ENCODE data around the gene PPIP5K2. TPM values are rescaled to one million over a fixed set of nuclear protein-coding genes. Genes with fewer than 3 reads are reported as not detected.

The PPIP5K2 gene
- polyA plus RNA-seq, 2 donors, result 10.5 to 15.1 TPM

- Histone ChIP-seq H3K27ac (ENCODE audit: low read depth in 2 of 2, low read length in 1 of 2) (no peak overlapping the region), H3K27me3 (ENCODE audit: control insufficient read depth in 1 of 2, insufficient read depth in 2 of 2, low read length in 2 of 2) (no peaks in the 10 kb centered on the region), H3K9me3 (ENCODE audit: control insufficient read depth in 2 of 2, insufficient read depth in 1 of 2, low read depth in 1 of 2, low read length in 1 of 2) (no peaks in the 10 kb centered on the region), H3K36me3 (ENCODE audit: control insufficient read depth in 2 of 2, insufficient read depth in 2 of 2, low read length in 1 of 2) (no peaks in the 10 kb centered on the region), H3K4me3 (ENCODE audit: low read depth in 1 of 2, low read length in 2 of 2) (no peak overlapping the region), H3K4me1 (ENCODE audit: control insufficient read depth in 2 of 2, insufficient read depth in 2 of 2, low read length in 1 of 2) (no peaks in the 10 kb centered on the region)
- 70 to 88% methylated on average over 4 of the region's 4 CpGs for WGBS, 2 donors
Observed at GRCh38 chr5:103117471-103117991, 2.6 kb upstream of the PPIP5K2 start.

- WGBS, 2 donors, result 1% methylated on average over 15 of the region's 15 CpGs
- H3K27me3 ChIP-seq (ENCODE audit: control insufficient read depth in 1 of 2, insufficient read depth in 2 of 2, low read length in 2 of 2), result no peaks in the 10 kb centered on the region
- H3K4me1 ChIP-seq (ENCODE audit: control insufficient read depth in 2 of 2, insufficient read depth in 2 of 2, low read length in 1 of 2), result no peaks in the 10 kb centered on the region
- peaks cover 0 to 2% of the 10 kb centered on the region in 2 donors for H3K36me3 ChIP-seq (ENCODE audit: control insufficient read depth in 2 of 2, insufficient read depth in 2 of 2, low read length in 1 of 2)
- peak overlapping the region; percentile 95 to 98 for H3K27ac ChIP-seq (ENCODE audit: low read depth in 2 of 2, low read length in 1 of 2)
- no peaks in the 10 kb centered on the region for H3K9me3 ChIP-seq (ENCODE audit: control insufficient read depth in 2 of 2, insufficient read depth in 1 of 2, low read depth in 1 of 2, low read length in 1 of 2)
- peak overlapping the region; percentile 76 to 99 for H3K4me3 ChIP-seq (ENCODE audit: low read depth in 1 of 2, low read length in 2 of 2)
Observed at GRCh38 chr5:103119070-103119764, 884 bp upstream of the PPIP5K2 start.

- H3K27me3 ChIP-seq (ENCODE audit: control insufficient read depth in 1 of 2, insufficient read depth in 2 of 2, low read length in 2 of 2), result no peaks in the 10 kb centered on the region
- H3K4me1 ChIP-seq (ENCODE audit: control insufficient read depth in 2 of 2, insufficient read depth in 2 of 2, low read length in 1 of 2), result no peaks in the 10 kb centered on the region
- 2% methylated on average over 17 of the region's 17 CpGs for WGBS, 2 donors
- H3K36me3 ChIP-seq (ENCODE audit: control insufficient read depth in 2 of 2, insufficient read depth in 2 of 2, low read length in 1 of 2), result peaks cover 0 to 2% of the 10 kb centered on the region in 2 donors
- peak overlapping the region; percentile 79 to 95 for H3K27ac ChIP-seq (ENCODE audit: low read depth in 2 of 2, low read length in 1 of 2)
- H3K4me3 ChIP-seq (ENCODE audit: low read depth in 1 of 2, low read length in 2 of 2), result peak overlapping the region; percentile 76 to 99
- H3K9me3 ChIP-seq (ENCODE audit: control insufficient read depth in 2 of 2, insufficient read depth in 1 of 2, low read depth in 1 of 2, low read length in 1 of 2), result no peaks in the 10 kb centered on the region
Observed at GRCh38 chr5:103120607-103121200, 603 bp downstream of the PPIP5K2 start.

- no peaks in the 10 kb centered on the region for H3K27me3 ChIP-seq (ENCODE audit: control insufficient read depth in 1 of 2, insufficient read depth in 2 of 2, low read length in 2 of 2)
- WGBS, 2 donors, result 51 to 74% methylated on average over 3 of the region's 3 CpGs
- peaks cover 0 to 2% of the 10 kb centered on the region in 2 donors for H3K36me3 ChIP-seq (ENCODE audit: control insufficient read depth in 2 of 2, insufficient read depth in 2 of 2, low read length in 1 of 2)
- no peaks in the 10 kb centered on the region for H3K4me1 ChIP-seq (ENCODE audit: control insufficient read depth in 2 of 2, insufficient read depth in 2 of 2, low read length in 1 of 2)
- H3K4me3 ChIP-seq (ENCODE audit: low read depth in 1 of 2, low read length in 2 of 2), result no peak overlapping the region
- H3K9me3 ChIP-seq (ENCODE audit: control insufficient read depth in 2 of 2, insufficient read depth in 1 of 2, low read depth in 1 of 2, low read length in 1 of 2), result no peaks in the 10 kb centered on the region
- H3K27ac ChIP-seq (ENCODE audit: low read depth in 2 of 2, low read length in 1 of 2), result no peak overlapping the region
Observed at GRCh38 chr5:103122242-103122641, 2.1 kb downstream of the PPIP5K2 start.

- Histone ChIP-seq H3K27me3 (ENCODE audit: control insufficient read depth in 1 of 2, insufficient read depth in 2 of 2, low read length in 2 of 2) (no peaks in the 10 kb centered on the region), H3K27ac (ENCODE audit: low read depth in 2 of 2, low read length in 1 of 2) (no peak overlapping the region), H3K36me3 (ENCODE audit: control insufficient read depth in 2 of 2, insufficient read depth in 2 of 2, low read length in 1 of 2) (peaks cover 0 to 2% of the 10 kb centered on the region in 2 donors), H3K4me1 (ENCODE audit: control insufficient read depth in 2 of 2, insufficient read depth in 2 of 2, low read length in 1 of 2) (no peaks in the 10 kb centered on the region), H3K9me3 (ENCODE audit: control insufficient read depth in 2 of 2, insufficient read depth in 1 of 2, low read depth in 1 of 2, low read length in 1 of 2) (no peaks in the 10 kb centered on the region), H3K4me3 (ENCODE audit: low read depth in 1 of 2, low read length in 2 of 2) (no peak overlapping the region)
- WGBS, 2 donors, result 82 to 91% methylated on average over 5 of the region's 5 CpGs
Observed at GRCh38 chr5:103126557-103126956, 6.5 kb downstream of the PPIP5K2 start.

- Histone ChIP-seq H3K36me3 (ENCODE audit: control insufficient read depth in 2 of 2, insufficient read depth in 2 of 2, low read length in 1 of 2) (peaks cover 0 to 2% of the 10 kb centered on the region in 2 donors), H3K4me1 (ENCODE audit: control insufficient read depth in 2 of 2, insufficient read depth in 2 of 2, low read length in 1 of 2) (no peaks in the 10 kb centered on the region), H3K27me3 (ENCODE audit: control insufficient read depth in 1 of 2, insufficient read depth in 2 of 2, low read length in 2 of 2) (no peaks in the 10 kb centered on the region), H3K4me3 (ENCODE audit: low read depth in 1 of 2, low read length in 2 of 2) (no peak overlapping the region), H3K9me3 (ENCODE audit: control insufficient read depth in 2 of 2, insufficient read depth in 1 of 2, low read depth in 1 of 2, low read length in 1 of 2) (no peaks in the 10 kb centered on the region), H3K27ac (ENCODE audit: low read depth in 2 of 2, low read length in 1 of 2) (no peak overlapping the region)
- WGBS, 2 donors, result 97% methylated on average over 2 of the region's 2 CpGs
Observed at GRCh38 chr5:103127292-103127817, 7.3 kb downstream of the PPIP5K2 start.

GRCh38 chr5:103128202-103128601 is 8.1 kb downstream of the PPIP5K2 start:
- Histone ChIP-seq H3K9me3 (ENCODE audit: control insufficient read depth in 2 of 2, insufficient read depth in 1 of 2, low read depth in 1 of 2, low read length in 1 of 2) (no peaks in the 10 kb centered on the region), H3K36me3 (ENCODE audit: control insufficient read depth in 2 of 2, insufficient read depth in 2 of 2, low read length in 1 of 2) (peaks cover 0 to 2% of the 10 kb centered on the region in 2 donors), H3K4me3 (ENCODE audit: low read depth in 1 of 2, low read length in 2 of 2) (no peak overlapping the region), H3K27me3 (ENCODE audit: control insufficient read depth in 1 of 2, insufficient read depth in 2 of 2, low read length in 2 of 2) (no peaks in the 10 kb centered on the region), H3K27ac (ENCODE audit: low read depth in 2 of 2, low read length in 1 of 2) (no peak overlapping the region), H3K4me1 (ENCODE audit: control insufficient read depth in 2 of 2, insufficient read depth in 2 of 2, low read length in 1 of 2) (no peaks in the 10 kb centered on the region)

GRCh38 chr5:103132684-103133083 is 12.6 kb downstream of the PPIP5K2 start:
- Histone ChIP-seq H3K27ac (ENCODE audit: low read depth in 2 of 2, low read length in 1 of 2) (no peak overlapping the region), H3K4me1 (ENCODE audit: control insufficient read depth in 2 of 2, insufficient read depth in 2 of 2, low read length in 1 of 2) (no peaks in the 10 kb centered on the region), H3K4me3 (ENCODE audit: low read depth in 1 of 2, low read length in 2 of 2) (no peak overlapping the region), H3K9me3 (ENCODE audit: control insufficient read depth in 2 of 2, insufficient read depth in 1 of 2, low read depth in 1 of 2, low read length in 1 of 2) (no peaks in the 10 kb centered on the region), H3K27me3 (ENCODE audit: control insufficient read depth in 1 of 2, insufficient read depth in 2 of 2, low read length in 2 of 2) (no peaks in the 10 kb centered on the region), H3K36me3 (ENCODE audit: control insufficient read depth in 2 of 2, insufficient read depth in 2 of 2, low read length in 1 of 2) (peaks cover 0 to 4% of the 10 kb centered on the region in 2 donors)
- 90 to 94% methylated on average over 1 of the region's 1 CpG for WGBS, 2 donors

GRCh38 chr5:103133231-103133630 is 13.1 kb downstream of the PPIP5K2 start:
- Histone ChIP-seq H3K9me3 (ENCODE audit: control insufficient read depth in 2 of 2, insufficient read depth in 1 of 2, low read depth in 1 of 2, low read length in 1 of 2) (no peaks in the 10 kb centered on the region), H3K4me1 (ENCODE audit: control insufficient read depth in 2 of 2, insufficient read depth in 2 of 2, low read length in 1 of 2) (no peaks in the 10 kb centered on the region), H3K27me3 (ENCODE audit: control insufficient read depth in 1 of 2, insufficient read depth in 2 of 2, low read length in 2 of 2) (no peaks in the 10 kb centered on the region), H3K4me3 (ENCODE audit: low read depth in 1 of 2, low read length in 2 of 2) (no peak overlapping the region), H3K36me3 (ENCODE audit: control insufficient read depth in 2 of 2, insufficient read depth in 2 of 2, low read length in 1 of 2) (peaks cover 0 to 4% of the 10 kb centered on the region in 2 donors), H3K27ac (ENCODE audit: low read depth in 2 of 2, low read length in 1 of 2) (no peak overlapping the region)
- 60 to 72% methylated on average over 2 of the region's 2 CpGs for WGBS, 2 donors
